Neural progenitor cell (in vitro differentiated cells): ENCODE data around the gene FBXO4. TPM values are rescaled to one million over a fixed set of nuclear protein-coding genes. Genes with fewer than 3 reads are reported as not detected.

Source experiments
- DNase-seq: peaks from one replicate; pipeline ENCODE4 v3.0.0-alpha.2; 2016; ENCODE audit warnings: low spot score
- H2AFZ ChIP-seq: fragments of 200-600 bp; sonication (generic); replicated peaks from 2 replicates; pipeline ENCODE4 v1.6.1; 2016; ENCODE audit warnings: antibody characterized with exemption
- H3F3A ChIP-seq: fragments of 200-600 bp; sonication (generic); 2 replicates; pipeline ENCODE4 v1.6.1; 2016; ENCODE audit warnings: antibody characterized with exemption, low read depth
- H3K27ac ChIP-seq: fragments of 200-600 bp; sonication (generic); 2 replicates; pipeline ENCODE4 v1.5.1; 2016; ENCODE audit warnings: mild to moderate bottlenecking
- H3K27me3 ChIP-seq: fragments of 200-600 bp; sonication (generic); 2 replicates; pipeline ENCODE4 v1.6.1; 2016; ENCODE audit warnings: mild to moderate bottlenecking, moderate library complexity
- H3K36me3 ChIP-seq: fragments of 200-600 bp; sonication (generic); 2 replicates; pipeline ENCODE4 v1.5.1; 2016
- H3K4me1 ChIP-seq: fragments of 200-600 bp; sonication (generic); 2 replicates; pipeline ENCODE4 v1.6.1; 2016; ENCODE audit warnings: mixed run types
- H3K4me2 ChIP-seq: fragments of 200-600 bp; sonication (generic); 2 replicates; pipeline ENCODE4 v1.6.1; 2016
- H3K4me3 ChIP-seq: fragments of 200-600 bp; sonication (generic); 2 replicates; pipeline ENCODE4 v1.5.1; 2016
- H3K79me2 ChIP-seq: fragments of 200-600 bp; sonication (generic); 2 replicates; pipeline ENCODE4 v1.6.1; 2016; ENCODE audit warnings: low read depth
- H3K9ac ChIP-seq: fragments of 200-600 bp; sonication (generic); 2 replicates; pipeline ENCODE4 v1.6.1; 2016
- H3K9me3 ChIP-seq: fragments of 200-600 bp; sonication (generic); 2 replicates; pipeline ENCODE4 v1.5.1; 2016; ENCODE audit warnings: low read depth
- H4K20me1 ChIP-seq: fragments of 200-600 bp; sonication (generic); 2 replicates; pipeline ENCODE4 v1.6.1; 2016; ENCODE audit warnings: low read depth
- H3K27ac Mint-ChIP-seq: 3 replicates; pipeline ENCODE4 v1.8.0; 2021; ENCODE audit warnings: mixed read lengths
- H3K27me3 Mint-ChIP-seq: 2 replicates; pipeline ENCODE4 v1.8.0; 2022; ENCODE audit warnings: low read depth, mild to moderate bottlenecking, inconsistent platforms, moderate library complexity, mixed read lengths; ENCODE audit not compliant: insufficient read depth
- H3K36me3 Mint-ChIP-seq: 3 replicates; pipeline ENCODE4 v1.8.0; 2021; ENCODE audit warnings: mixed read lengths
- H3K4me1 Mint-ChIP-seq: 3 replicates; pipeline ENCODE4 v1.8.0; 2021; ENCODE audit warnings: mixed read lengths
- H3K4me3 Mint-ChIP-seq: 3 replicates; pipeline ENCODE4 v1.8.0; 2021; ENCODE audit warnings: mild to moderate bottlenecking, moderate library complexity, mixed read lengths
- H3K9me3 Mint-ChIP-seq: 3 replicates; pipeline ENCODE4 v1.8.0; 2020; ENCODE audit warnings: mixed read lengths
- CTCF ChIP-seq: fragments of 200-600 bp; sonication (generic); IDR thresholded peaks from 2 replicates; pipeline ENCODE4 v1.5.1; 2017; ENCODE audit warnings: antibody characterized with exemption, mild to moderate bottlenecking
- EZH2 ChIP-seq: fragments of 200-600 bp; sonication (generic); IDR thresholded peaks from 2 replicates; pipeline ENCODE4 v1.6.1; 2017; ENCODE audit warnings: antibody characterized with exemption, mild to moderate bottlenecking, moderate library complexity
- EZH2phosphoT487 ChIP-seq: fragments of 200-600 bp; sonication (generic); IDR thresholded peaks from 2 replicates; pipeline ENCODE4 v1.6.1; 2017; ENCODE audit warnings: antibody characterized with exemption
- total RNA-seq: library from RNA; depleted of rRNA; stranded (reverse); fragments of >200 nt; gene quantifications from 2 replicates; pipeline ENCODE4 v1.2.3, GENCODE V29; 2015; ENCODE audit warnings: low replicate concordance

Gene FBXO4
- total RNA-seq, 1 donor from 2014 or later = 15.5 TPM

GRCh38 chr5:41906151-41906550, 18.9 kb upstream of the FBXO4 start:
- Histone ChIP-seq H3K9me3 (no peaks in the 10 kb centered on the region), H3K27ac (no peak overlapping the region), H4K20me1 (no peaks in the 10 kb centered on the region), H3F3A (no peaks in the 10 kb centered on the region), H3K36me3 (peaks cover 25% of the 10 kb centered on the region), H3K4me2 (no peak overlapping the region), H2AFZ (no peak overlapping the region), H3K9ac (no peak overlapping the region), H3K4me3 (no peak overlapping the region), H3K27me3 (no peaks in the 10 kb centered on the region), H3K4me1 (peaks cover 7% of the 10 kb centered on the region), H3K79me2 (peaks cover 37% of the 10 kb centered on the region)
- TF ChIP-seq EZH2 (no peak), EZH2phosphoT487 (no peak), CTCF (no peak)
- Mint-ChIP-seq H3K27ac (no peak overlapping the region), H3K36me3 (peaks cover 11% of the 10 kb centered on the region), H3K4me3 (no peak overlapping the region), H3K4me1 (peaks cover 11% of the 10 kb centered on the region), H3K9me3 (no peaks in the 10 kb centered on the region), H3K27me3 (peaks cover 2% of the 10 kb centered on the region)
- DNase-seq = no peak

- TF ChIP-seq EZH2 (no peak), CTCF (no peak), EZH2phosphoT487 (no peak)
- Mint-ChIP-seq H3K36me3 (peaks cover 19% of the 10 kb centered on the region), H3K27ac (no peak overlapping the region), H3K4me1 (peaks cover 9% of the 10 kb centered on the region), H3K9me3 (no peaks in the 10 kb centered on the region), H3K27me3 (peaks cover 2% of the 10 kb centered on the region), H3K4me3 (no peak overlapping the region)
- Histone ChIP-seq H3K9ac (no peak overlapping the region), H3K27ac (no peak overlapping the region), H3K36me3 (peaks cover 33% of the 10 kb centered on the region), H3K9me3 (no peaks in the 10 kb centered on the region), H2AFZ (no peak overlapping the region), H3K79me2 (peaks cover 37% of the 10 kb centered on the region), H3K4me1 (peaks cover 7% of the 10 kb centered on the region), H4K20me1 (no peaks in the 10 kb centered on the region), H3F3A (no peaks in the 10 kb centered on the region), H3K4me2 (no peak overlapping the region), H3K27me3 (no peaks in the 10 kb centered on the region), H3K4me3 (no peak overlapping the region)
- DNase-seq = no peak
Observed at GRCh38 chr5:41908374-41909079, 16.6 kb upstream of the FBXO4 start.

GRCh38 chr5:41918105-41918504, 7.0 kb upstream of the FBXO4 start:
- Mint-ChIP-seq H3K9me3 (no peaks in the 10 kb centered on the region), H3K36me3 (peaks cover 24% of the 10 kb centered on the region), H3K27ac (no peak overlapping the region), H3K4me3 (no peak overlapping the region), H3K27me3 (no peaks in the 10 kb centered on the region), H3K4me1 (no peaks in the 10 kb centered on the region)
- Histone ChIP-seq H2AFZ (no peak overlapping the region), H3K27ac (no peak overlapping the region), H3K36me3 (no peaks in the 10 kb centered on the region), H3K9ac (no peak overlapping the region), H3K79me2 (no peaks in the 10 kb centered on the region), H3K9me3 (no peaks in the 10 kb centered on the region), H3K4me2 (no peak overlapping the region), H3F3A (no peaks in the 10 kb centered on the region), H3K27me3 (no peaks in the 10 kb centered on the region), H3K4me1 (no peaks in the 10 kb centered on the region), H3K4me3 (no peak overlapping the region), H4K20me1 (no peaks in the 10 kb centered on the region)
- no peak for DNase-seq
- TF ChIP-seq EZH2phosphoT487 = no peak
- TF ChIP-seq CTCF = no peak
- TF ChIP-seq EZH2 = no peak
